K562 (cell line): ENCODE results near the gene MAGI1. TPM values are rescaled to one million over a fixed set of nuclear protein-coding genes. Genes with fewer than 3 reads are reported as not detected.

Experiments
- ATAC-seq: fragments of 200-7000 bp; cut with Tn5 transposase; 3 replicates; pipeline ENCODE4 v1.9.1; 2020; ENCODE audit warnings: moderate library complexity
- BruUV-seq: library from RNA; stranded (reverse); fragments of 400-500 nt; replicated peaks from 2 replicates; lab custom pipeline; 2021; lab: Mats Ljungman, UMichigan
- CTCF ChIA-PET: fragments of 300-600 bp; formaldehyde crosslinking; extraction: SDS; loops from one replicate; lab custom pipeline; 2021; ENCODE audit warnings: low intra/inter-chr PET ratio; lab: Yijun Ruan, JAX
- POLR2A ChIA-PET: fragments of 300-600, 350-650 bp; sonication (Branson Sonifier 250); formaldehyde crosslinking; extraction: SDS; loops from one replicate; lab custom pipeline; 2021; ENCODE audit warnings: antibody characterized with exemption, inconsistent platforms; lab: Yijun Ruan, JAX
- DNase-seq, 4 experiments: peaks; one replicate each; pipeline versions ENCODE4 v3.0.0 to v3.0.0-alpha.2; 2011 to 2018; ENCODE audit warnings: low spot score in 3 of 4, mixed read lengths in 3 of 4; ENCODE audit errors: extremely low read depth in 1 of 4
- FAIRE-seq: peaks from 2 replicates; lab custom pipeline; 2011; peaks lifted over from hg19 to GRCh38; lab: Jason Lieb, UNC
- H2AFZ ChIP-seq: 2 replicates; pipeline ENCODE4 v1.6.0; 2011; ENCODE audit warnings: low read depth, low read length, control low read depth, inconsistent platforms
- H3K27ac ChIP-seq: fragments of 200-600 bp; 3 replicates; pipeline ENCODE4 v1.8.0; 2011; ENCODE audit warnings: low read depth, mild to moderate bottlenecking, control low read depth, inconsistent platforms, low read length, moderate library complexity, mixed read lengths; ENCODE audit errors: extremely low read depth
- H3K27me3 ChIP-seq, 2 experiments: fragments of 300-600 bp in 1 of 2; 2 replicates in 1 of 2; 3 replicates in 1 of 2; pipeline versions ENCODE4 v1.6.0 to v1.8.0; 2011; ENCODE audit warnings: inconsistent platforms in 2 of 2, low read length in 2 of 2, mild to moderate bottlenecking in 1 of 2, mixed read lengths in 1 of 2, moderate library complexity in 1 of 2; ENCODE audit not compliant: control insufficient read depth in 2 of 2, insufficient read depth in 2 of 2
- H3K36me3 ChIP-seq: fragments of 300-600 bp; 3 replicates; pipeline ENCODE4 v1.8.0; 2011; ENCODE audit warnings: mild to moderate bottlenecking, low read length, inconsistent platforms; ENCODE audit not compliant: control insufficient read depth, insufficient read depth
- H3K4me1 ChIP-seq, 2 experiments: fragments of 200-600 bp in 1 of 2; replicated peaks in 1 of 2; 2 replicates in 1 of 2; 3 replicates in 1 of 2; pipeline versions ENCODE4 v1.5.1 to v1.8.0; 2011; ENCODE audit warnings: inconsistent platforms in 2 of 2, low read length in 2 of 2, mild to moderate bottlenecking in 1 of 2, mixed read lengths in 1 of 2, moderate library complexity in 1 of 2; ENCODE audit not compliant: control insufficient read depth in 2 of 2, insufficient read depth in 2 of 2
- H3K4me2 ChIP-seq: 2 replicates; pipeline ENCODE4 v1.6.1; 2011; ENCODE audit warnings: low read length, control low read depth, inconsistent platforms, mixed read lengths; ENCODE audit not compliant: insufficient read depth
- H3K4me3 ChIP-seq: fragments of 200-600 bp; sonication (generic), shearing (Covaris generic); 2 replicates; pipeline ENCODE4 v1.5.1; 2016; ENCODE audit warnings: control low read depth, inconsistent platforms
- H3K79me2 ChIP-seq: fragments of 200-600 bp; 3 replicates; pipeline ENCODE4 v1.8.0; 2011; ENCODE audit warnings: low read length, inconsistent platforms; ENCODE audit not compliant: control insufficient read depth, insufficient read depth
- H3K9ac ChIP-seq, 2 experiments: 2 replicates each; pipeline versions ENCODE4 v1.6.0 to v1.6.1; 2011; ENCODE audit warnings: low read depth in 2 of 2, low read length in 2 of 2, control low read depth in 1 of 2, inconsistent platforms in 1 of 2, mild to moderate bottlenecking in 1 of 2, mixed read lengths in 1 of 2; ENCODE audit not compliant: insufficient read depth in 1 of 2
- H3K9me1 ChIP-seq: one replicate; pipeline ENCODE4 v1.6.0; 2011; ENCODE audit warnings: inconsistent platforms, mild to moderate bottlenecking, low read length, moderate library complexity; ENCODE audit not compliant: control insufficient read depth, insufficient read depth
- H3K9me3 ChIP-seq: replicated peaks from 2 replicates; pipeline ENCODE4 v1.5.1; 2011; ENCODE audit warnings: low read depth, low read length, inconsistent platforms; ENCODE audit not compliant: control insufficient read depth, insufficient read depth
- H4K20me1 ChIP-seq: replicated peaks from 2 replicates; pipeline ENCODE4 v1.6.1; 2011; ENCODE audit warnings: low read length, inconsistent platforms, mixed read lengths; ENCODE audit not compliant: control insufficient read depth, insufficient read depth
- ARID4B ChIP-seq: sonication (generic); formaldehyde crosslinking; IDR thresholded peaks from 2 replicates; pipeline ENCODE4 v1.8.0; 2022; ENCODE audit warnings: mild to moderate bottlenecking, missing genetic modification reagents
- BCLAF1 ChIP-seq, 2 experiments: fragments of 450-650 bp in 1 of 2; IDR thresholded peaks; 2 replicates each; pipeline ENCODE4 v1.6.1; 2011 to 2017; ENCODE audit warnings: low read depth in 2 of 2, antibody characterized with exemption in 1 of 2, borderline replicate concordance in 1 of 2, low read length in 1 of 2, mild to moderate bottlenecking in 1 of 2, mixed read lengths in 1 of 2; ENCODE audit not compliant: control insufficient read depth in 1 of 2
- BCOR ChIP-seq: fragments of 450-650 bp; IDR thresholded peaks from 2 replicates; pipeline ENCODE4 v1.6.1; 2016
- CHD1 ChIP-seq: fragments of 200-600 bp; sonication (generic); IDR thresholded peaks from one replicate; pipeline ENCODE4 v1.6.1; 2012; ENCODE audit warnings: mild to moderate bottlenecking, moderate library complexity, low read length, inconsistent platforms
- HMGN3 ChIP-seq: IDR thresholded peaks from 2 replicates; pipeline ENCODE4 v1.6.1; 2011; ENCODE audit warnings: borderline replicate concordance, low read depth, mild to moderate bottlenecking, mixed read lengths, low read length; ENCODE audit not compliant: insufficient read length; ENCODE audit errors: extremely low read depth
- LARP7 ChIP-seq: fragments of 450-650 bp; IDR thresholded peaks from 2 replicates; pipeline ENCODE4 v1.6.1; 2016
- MLLT1 ChIP-seq, 2 experiments: fragments of 450-650 bp; IDR thresholded peaks; 2 replicates each; pipeline ENCODE4 v1.6.1; 2016
- NCOA2 ChIP-seq, 2 experiments: fragments of 450-650 bp; IDR thresholded peaks; 2 replicates each; pipeline ENCODE4 v1.6.1; 2018; ENCODE audit warnings: mild to moderate bottlenecking in 2 of 2, moderate library complexity in 1 of 2; ENCODE audit not compliant: partially characterized antibody in 2 of 2
- TCFL5 ChIP-seq: fragments of 250-450 bp; sonication (Bioruptor Pico); conservative IDR thresholded peaks from 2 replicates; pipeline ENCODE4 v1.6.1; 2021; ENCODE audit warnings: mild to moderate bottlenecking, moderate library complexity, matching md5 sums
- WGBS: fragments of 100-300 bp; shearing (Covaris generic); methylation state at CpG from one replicate; pipeline ENCODE4 v1.1.6; 2016; ENCODE audit warnings: low coverage, mixed read lengths; ENCODE audit not compliant: insufficient coverage; ENCODE audit errors: missing lambda C conversion rate; 5-methylcytosine and 5-hydroxymethylcytosine counted together
- in situ Hi-C: fragments of 300-500 bp; cut with MboI; formaldehyde crosslinking; loops from 4 replicates; pipeline ENCODE4 v1.15.0; 2018; ENCODE audit warnings: inconsistent platforms, mixed read lengths
- intact Hi-C: fragments of 100-400 bp; cut with micrococcal nuclease; formaldehyde crosslinking; loops from 2 replicates; pipeline ENCODE4 v1.14.2; 2022
- polyA plus RNA-seq, 8 experiments: library from polyadenylated mRNA; depleted of rRNA in 4 of 8; stranded (reverse) in 5 of 8; unstranded in 3 of 8; fragments of >200 nt; fragmentation: Nextera tagmentation in 2 of 8; fragmentation: Illumina TruSeq in 1 of 8; extraction: Ambion mirVana in 2 of 8; extraction: Trizol in 1 of 8; gene quantifications; 2 replicates each; pipeline versions ENCODE4 v1.2.1 to v1.2.3, GENCODE V29; 2011 to 2014; ENCODE audit warnings: inconsistent platforms in 1 of 8, missing spikeins in 1 of 8
- total RNA-seq, 7 experiments: library from RNA; depleted of rRNA in 6 of 7; stranded (reverse); fragments of >200 nt in 6 of 7; fragmentation: Illumina TruSeq in 2 of 7; extraction: Trizol in 2 of 7; gene quantifications; 2 replicates each; pipeline versions ENCODE4 v1.2.1 to v1.2.3, GENCODE V29; 2011 to 2021; ENCODE audit warnings: low replicate concordance in 1 of 7
- TF ChIP-seq, protein P1 (sequence below), 2 experiments: IDR thresholded peaks; 2 replicates each; pipeline ENCODE4 v1.6.1; 2012; ENCODE audit warnings: improper control_type of control experiment in 2 of 2, low read depth in 2 of 2, low read length in 2 of 2, borderline replicate concordance in 1 of 2

The MAGI1 gene
- total and polyA plus RNA-seq, 9 of the 15 experiments (the other 6 are each of a cell fraction or from before 2014, with no cell fraction given), result 7.8 to 59.4 (median 43.2) TPM

- no peaks in the 10 kb centered on the region for H3K79me2 ChIP-seq
- FAIRE-seq (no peak), ATAC-seq (no peak), DNase-seq (no peak)
- no peaks in the 10 kb centered on the region for H3K4me1 ChIP-seq
- in situ Hi-C loops (no loop called here), intact Hi-C loops (no loop called here)
- H3K4me3 ChIP-seq, result no peak overlapping the region
- H3K4me2 ChIP-seq, result no peak overlapping the region
- no peaks in the 10 kb centered on the region for H4K20me1 ChIP-seq
- no TSS peak for BruUV-seq
- no peak overlapping the region for H2AFZ ChIP-seq
- ChIA-PET POLR2A (no interaction called here), CTCF (no interaction called here)
- no peaks in the 10 kb centered on the region for H3K9me3 ChIP-seq
- no peak overlapping the region for H3K27ac ChIP-seq
- H3K9ac ChIP-seq, result no peak overlapping the region
- WGBS, result 0% methylated on average over 2 of the region's 2 CpGs
- H3K9me1 ChIP-seq, result no peaks in the 10 kb centered on the region
- H3K27me3 ChIP-seq, result no peaks in the 10 kb centered on the region
- H3K36me3 ChIP-seq, result no peaks in the 10 kb centered on the region
- no peak for TF ChIP-seq BCLAF1 (IDR thresholded peaks at IDR 0.05; ENCODE audit: borderline replicate concordance in 1 of 2, control insufficient read depth in 1 of 2, low read depth in 2 of 2, low read length in 1 of 2)
- no peak for TF ChIP-seq HMGN3
- no peak for TF ChIP-seq NCOA2 (IDR thresholded peaks at IDR 0.05; ENCODE audit: partially characterized antibody in 2 of 2)
- no peak for TF ChIP-seq BCOR
- TF ChIP-seq TCFL5 (CRISPR knock-in tag), result no peak
- no peak for TF ChIP-seq ARID4B (CRISPR knock-in tag)
- TF ChIP-seq LARP7, result no peak
- TF ChIP-seq, protein P1, sequence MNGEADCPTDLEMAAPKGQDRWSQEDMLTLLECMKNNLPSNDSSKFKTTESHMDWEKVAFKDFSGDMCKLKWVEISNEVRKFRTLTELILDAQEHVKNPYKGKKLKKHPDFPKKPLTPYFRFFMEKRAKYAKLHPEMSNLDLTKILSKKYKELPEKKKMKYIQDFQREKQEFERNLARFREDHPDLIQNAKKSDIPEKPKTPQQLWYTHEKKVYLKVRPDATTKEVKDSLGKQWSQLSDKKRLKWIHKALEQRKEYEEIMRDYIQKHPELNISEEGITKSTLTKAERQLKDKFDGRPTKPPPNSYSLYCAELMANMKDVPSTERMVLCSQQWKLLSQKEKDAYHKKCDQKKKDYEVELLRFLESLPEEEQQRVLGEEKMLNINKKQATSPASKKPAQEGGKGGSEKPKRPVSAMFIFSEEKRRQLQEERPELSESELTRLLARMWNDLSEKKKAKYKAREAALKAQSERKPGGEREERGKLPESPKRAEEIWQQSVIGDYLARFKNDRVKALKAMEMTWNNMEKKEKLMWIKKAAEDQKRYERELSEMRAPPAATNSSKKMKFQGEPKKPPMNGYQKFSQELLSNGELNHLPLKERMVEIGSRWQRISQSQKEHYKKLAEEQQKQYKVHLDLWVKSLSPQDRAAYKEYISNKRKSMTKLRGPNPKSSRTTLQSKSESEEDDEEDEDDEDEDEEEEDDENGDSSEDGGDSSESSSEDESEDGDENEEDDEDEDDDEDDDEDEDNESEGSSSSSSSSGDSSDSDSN (IDR thresholded peaks at IDR 0.05; ENCODE audit: borderline replicate concordance in 1 of 2, low read depth in 2 of 2, low read length in 2 of 2), result no peak
- TF ChIP-seq CHD1, result no peak
- no peak for TF ChIP-seq MLLT1 (IDR thresholded peaks at IDR 0.05)
Measured at GRCh38 chr3:66050821-66051220, 12.1 kb upstream of the MAGI1 start.
